Islet precursor cell (in vitro differentiated cells): Measurements from ENCODE around the gene CD151.

Source experiments
- DNase-seq: peaks from one replicate; pipeline ENCODE4 v3.0.0-alpha.2; 2018

Gene CD151

DNA sequence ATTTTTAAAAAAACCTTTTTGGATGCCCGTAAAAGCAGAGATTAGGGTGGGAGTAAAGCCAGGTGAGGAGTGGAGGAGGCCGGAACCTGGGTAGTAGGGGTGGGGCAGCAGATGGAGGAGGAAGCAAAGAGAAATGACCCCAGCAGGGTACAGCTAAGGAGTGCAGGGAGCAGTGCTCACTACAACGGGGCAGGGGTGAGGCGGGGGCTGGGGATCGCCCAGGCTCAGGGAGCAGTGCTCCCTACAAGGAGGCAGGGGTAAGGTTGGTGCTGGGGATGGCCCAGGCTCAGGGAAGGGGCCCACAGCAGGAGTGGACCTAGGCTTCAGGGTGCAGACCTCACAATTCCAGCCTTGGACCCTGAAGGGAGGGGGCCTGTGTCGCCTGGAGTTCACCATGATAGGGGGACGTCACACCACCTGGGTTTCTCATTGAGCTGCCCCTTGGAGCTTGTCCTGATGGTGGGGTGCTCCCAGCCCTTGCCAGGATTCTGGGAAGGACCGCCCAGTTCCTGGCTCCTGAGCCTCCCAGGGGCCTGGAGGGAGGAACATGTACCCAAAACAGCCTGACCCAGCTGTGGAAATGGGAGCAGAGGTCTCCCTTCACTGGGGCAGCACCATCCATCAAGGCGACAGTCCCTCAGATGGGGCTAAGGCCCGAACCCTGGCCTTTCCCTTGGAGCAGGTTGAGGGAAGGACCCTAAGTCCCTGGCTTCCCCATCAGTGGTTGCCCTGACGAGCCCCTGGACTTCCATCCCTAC lies 16.9 kb upstream of the CD151 start:
- no peak for DNase-seq

DNA sequence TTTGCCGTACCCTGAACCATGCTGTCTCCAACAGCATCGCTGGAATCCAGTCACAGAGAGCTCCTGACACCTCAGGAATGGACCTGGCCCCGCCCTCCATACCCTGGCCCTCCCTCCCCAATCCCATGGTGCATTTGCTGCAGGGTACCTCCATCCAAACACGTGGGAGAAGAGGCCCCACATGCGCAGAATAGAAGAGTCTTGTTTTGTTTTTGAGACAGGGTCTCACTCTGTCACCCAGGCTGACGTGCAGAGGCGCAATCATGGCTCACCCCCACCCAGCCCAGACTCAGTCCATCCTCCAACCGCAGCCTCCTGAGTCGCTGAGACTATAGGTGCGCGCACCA lies 16.3 kb upstream of the CD151 start:
- DNase-seq, result no peak

DNA sequence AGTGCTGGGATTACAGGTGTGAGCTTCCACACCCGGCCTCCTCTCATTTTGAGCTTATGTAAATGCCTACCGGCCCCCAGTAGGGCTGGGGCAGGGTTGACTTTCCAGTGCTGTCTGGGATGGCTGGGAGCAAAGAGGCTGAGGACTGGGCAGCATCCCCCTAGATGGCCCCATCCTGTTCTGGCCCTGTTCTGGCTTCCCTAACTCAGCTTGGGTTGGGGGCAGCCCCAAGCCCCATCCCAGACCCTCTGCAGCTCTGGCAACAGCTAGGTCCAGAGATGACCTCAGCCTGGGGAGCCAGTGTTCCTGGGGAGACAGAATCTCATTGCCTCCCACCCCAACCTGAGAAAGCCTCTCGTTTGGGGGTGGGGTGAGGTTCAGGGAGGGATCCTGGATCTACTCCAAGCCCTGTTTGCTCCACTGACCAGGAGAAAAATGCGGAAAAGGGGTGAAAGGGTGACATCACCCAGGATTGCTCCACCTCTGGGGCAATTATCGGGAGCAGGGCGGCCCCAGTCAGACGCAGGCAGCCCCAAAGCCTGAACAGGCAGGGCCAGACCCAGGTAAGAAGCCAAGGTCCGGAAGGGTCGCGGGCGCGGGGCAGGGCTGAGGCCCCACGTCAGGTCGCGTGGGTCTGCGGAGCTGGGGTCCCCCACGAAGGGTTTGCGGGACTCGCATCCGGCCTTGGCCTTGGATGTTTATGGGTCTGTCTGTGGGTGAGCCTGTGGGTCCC lies 14.2 kb upstream of the CD151 start, which contains the start of gene PNPLA2:
Gene PNPLA2 (plus strand): TSS at position 519 of the 733 bp plus-strand sequence. CDS start 805 bp downstream, outside the sequence.
- DNase-seq, result no peak

DNA sequence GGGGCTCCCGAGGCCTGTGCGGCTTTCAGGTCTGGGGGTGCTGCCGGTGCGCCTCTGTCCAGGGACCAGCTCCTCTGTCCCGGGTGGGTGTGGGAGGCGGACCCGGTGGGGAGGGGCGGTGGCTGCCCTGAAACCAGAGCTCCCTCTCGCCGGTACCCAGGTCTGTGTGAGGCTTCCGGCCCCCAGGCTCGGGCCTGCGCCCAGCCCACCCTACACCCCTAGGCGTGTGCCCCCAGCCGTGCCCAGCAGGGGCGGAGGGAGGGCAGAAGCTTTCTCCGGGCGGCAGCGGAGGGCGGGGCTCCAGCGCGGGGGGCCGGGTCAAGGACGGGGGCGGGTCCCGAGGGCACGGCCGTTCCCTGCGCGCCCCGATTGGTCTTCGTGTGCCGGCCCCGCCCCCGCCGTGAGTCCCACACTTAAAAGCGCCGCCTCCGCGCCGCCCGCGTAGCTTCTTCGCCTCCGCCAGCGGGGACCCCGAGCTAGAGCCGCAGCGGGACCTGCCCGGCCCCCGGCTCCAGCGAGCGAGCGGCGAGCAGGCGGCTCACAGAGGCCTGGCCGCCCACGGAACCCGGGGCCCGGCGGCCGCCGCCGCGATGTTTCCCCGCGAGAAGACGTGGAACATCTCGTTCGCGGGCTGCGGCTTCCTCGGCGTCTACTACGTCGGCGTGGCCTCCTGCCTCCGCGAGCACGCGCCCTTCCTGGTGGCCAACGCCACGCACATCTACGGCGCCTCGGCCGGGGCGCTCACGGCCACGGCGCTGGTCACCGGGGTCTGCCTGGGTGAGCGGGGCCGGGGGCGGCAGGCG lies 13.4 kb upstream of the CD151 start:
- DNase-seq, result peak; percentile 93

DNA sequence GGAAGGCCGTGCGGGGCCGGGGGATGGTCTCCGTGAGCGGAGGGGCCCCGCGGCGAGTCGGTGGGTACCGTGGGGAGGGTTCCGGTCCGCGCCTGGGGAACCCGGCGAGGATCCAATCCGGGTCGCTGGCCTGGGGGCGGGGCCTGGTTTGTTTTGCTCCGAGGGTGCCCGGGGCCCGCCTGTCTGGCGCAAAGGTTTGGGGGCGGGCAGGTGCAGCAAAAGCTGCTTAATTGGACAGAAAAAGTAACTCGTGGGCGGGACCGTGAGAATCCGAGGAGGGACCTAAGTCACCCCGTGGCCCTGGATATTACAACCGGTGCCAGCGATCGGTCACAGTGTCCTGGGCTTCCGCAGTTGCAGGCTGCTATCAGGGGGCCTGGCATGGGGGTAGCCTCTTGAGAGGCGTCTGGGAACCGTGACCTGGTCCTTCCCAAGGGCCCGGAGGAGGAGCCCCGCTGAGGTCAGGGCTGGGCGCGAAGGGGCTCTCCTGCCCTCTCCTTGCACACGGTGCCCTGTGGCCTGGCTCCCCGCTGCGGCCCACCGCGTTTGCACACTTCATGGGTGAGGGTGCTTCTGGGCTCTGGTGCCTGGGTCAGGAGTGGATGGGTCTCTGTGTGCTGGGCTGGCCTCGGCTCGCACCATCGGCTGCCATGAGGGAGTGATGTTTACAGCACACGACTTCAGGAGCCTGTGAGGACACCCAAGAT lies 12.7 kb upstream of the CD151 start:
- DNase-seq, result peak; percentile 87

DNA sequence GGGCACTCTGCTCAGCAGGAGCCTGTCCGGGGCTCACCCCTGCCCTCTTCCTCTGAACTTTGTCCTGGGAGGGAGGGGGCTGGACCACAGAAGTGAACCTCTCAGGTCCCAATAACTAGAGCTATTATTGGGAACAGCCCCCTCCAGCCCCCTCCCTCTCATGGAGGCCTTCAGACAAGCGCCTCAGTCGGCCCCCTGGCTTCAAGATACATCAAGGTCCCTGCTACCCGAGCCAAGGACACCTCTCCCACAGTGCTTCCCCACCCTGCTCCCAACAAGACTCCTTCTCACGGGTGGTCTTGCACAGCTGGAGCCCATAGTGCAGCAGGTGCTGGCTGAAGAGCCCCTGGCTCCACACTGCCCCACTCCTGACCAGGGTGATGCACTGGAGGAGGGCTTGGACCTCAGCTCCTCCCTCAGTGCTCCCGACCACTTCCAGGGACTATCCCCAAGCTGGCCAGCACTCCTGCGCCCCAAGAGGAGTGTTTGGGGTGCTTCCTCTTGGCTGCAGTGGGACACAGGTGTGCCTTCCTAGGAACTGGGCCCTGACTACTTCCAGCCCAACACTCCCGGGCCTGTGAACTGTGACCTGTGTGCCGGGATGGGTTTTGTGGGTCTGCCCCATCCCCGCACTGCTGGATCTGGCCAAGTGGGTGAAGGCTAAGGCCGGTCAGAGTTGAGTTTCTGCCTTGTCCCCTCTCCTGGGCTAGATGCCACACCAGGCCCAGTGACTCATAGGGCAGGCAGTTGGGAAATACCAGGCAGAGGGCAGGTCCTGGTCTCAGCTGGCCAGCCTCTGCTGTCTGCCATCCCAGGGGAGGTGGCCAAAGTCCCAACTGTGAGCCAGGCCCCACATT lies 11.9 kb upstream of the CD151 start:
- DNase-seq, result no peak

DNA sequence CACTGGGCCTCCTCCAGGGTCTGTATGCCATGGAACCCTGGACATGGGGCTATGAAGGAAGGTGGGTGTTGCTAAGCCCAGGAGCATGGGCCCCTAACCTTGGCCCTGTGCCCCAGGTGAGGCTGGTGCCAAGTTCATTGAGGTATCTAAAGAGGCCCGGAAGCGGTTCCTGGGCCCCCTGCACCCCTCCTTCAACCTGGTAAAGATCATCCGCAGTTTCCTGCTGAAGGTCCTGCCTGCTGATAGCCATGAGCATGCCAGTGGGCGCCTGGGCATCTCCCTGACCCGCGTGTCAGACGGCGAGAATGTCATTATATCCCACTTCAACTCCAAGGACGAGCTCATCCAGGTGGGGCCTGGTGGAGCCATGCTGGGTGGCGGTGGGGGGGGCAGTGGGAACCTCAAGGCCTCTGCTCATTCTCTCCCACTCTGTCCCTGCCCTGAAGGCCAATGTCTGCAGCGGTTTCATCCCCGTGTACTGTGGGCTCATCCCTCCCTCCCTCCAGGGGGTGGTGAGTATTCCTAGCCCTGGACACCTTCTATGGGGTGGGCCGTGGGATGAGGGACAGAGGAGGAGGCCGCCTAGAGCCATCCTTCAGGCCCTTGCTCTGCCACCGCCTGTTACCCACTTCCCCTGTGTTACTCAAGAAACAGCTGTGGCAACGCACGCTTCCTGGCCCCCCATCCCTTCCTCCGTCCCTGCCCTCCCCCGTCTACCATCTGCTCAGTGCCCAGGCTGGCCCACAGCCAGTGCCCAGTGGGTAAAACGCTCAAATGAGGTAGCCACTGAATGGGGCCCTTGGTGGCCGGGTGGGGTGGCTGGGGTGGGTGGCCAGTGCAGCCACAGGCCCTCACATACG lies 11.0 kb upstream of the CD151 start:
- DNase-seq, result no peak

DNA sequence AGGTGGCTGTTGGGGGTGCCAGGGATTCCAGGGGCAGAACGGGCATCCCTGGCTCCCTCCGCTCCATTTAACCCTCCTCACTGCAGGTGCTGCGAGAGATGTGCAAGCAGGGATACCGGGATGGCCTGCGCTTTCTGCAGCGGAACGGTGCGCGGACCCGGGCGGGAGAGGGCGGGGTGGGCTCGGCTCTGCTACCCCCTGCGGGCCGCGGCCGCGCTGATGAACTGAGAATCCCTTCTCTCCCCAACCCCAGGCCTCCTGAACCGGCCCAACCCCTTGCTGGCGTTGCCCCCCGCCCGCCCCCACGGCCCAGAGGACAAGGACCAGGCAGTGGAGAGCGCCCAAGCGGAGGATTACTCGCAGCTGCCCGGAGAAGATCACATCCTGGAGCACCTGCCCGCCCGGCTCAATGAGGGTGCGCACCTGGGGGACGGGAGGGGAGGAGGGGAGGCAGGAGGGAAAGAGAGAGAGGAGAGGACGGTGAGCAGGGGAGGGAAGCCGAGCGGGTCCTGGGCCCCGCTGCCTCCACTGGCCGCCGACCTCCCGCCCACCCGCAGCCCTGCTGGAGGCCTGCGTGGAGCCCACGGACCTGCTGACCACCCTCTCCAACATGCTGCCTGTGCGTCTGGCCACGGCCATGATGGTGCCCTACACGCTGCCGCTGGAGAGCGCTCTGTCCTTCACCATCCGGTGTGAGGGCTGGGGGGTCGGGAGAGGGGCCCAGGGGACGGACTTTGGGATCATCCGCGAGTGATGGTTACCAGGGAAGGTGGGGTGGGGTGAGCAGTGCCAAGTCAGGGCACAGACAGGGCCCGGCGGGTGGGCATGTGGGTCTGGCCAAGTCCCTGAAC lies 9.1 kb upstream of the CD151 start:
- no peak for DNase-seq

DNA sequence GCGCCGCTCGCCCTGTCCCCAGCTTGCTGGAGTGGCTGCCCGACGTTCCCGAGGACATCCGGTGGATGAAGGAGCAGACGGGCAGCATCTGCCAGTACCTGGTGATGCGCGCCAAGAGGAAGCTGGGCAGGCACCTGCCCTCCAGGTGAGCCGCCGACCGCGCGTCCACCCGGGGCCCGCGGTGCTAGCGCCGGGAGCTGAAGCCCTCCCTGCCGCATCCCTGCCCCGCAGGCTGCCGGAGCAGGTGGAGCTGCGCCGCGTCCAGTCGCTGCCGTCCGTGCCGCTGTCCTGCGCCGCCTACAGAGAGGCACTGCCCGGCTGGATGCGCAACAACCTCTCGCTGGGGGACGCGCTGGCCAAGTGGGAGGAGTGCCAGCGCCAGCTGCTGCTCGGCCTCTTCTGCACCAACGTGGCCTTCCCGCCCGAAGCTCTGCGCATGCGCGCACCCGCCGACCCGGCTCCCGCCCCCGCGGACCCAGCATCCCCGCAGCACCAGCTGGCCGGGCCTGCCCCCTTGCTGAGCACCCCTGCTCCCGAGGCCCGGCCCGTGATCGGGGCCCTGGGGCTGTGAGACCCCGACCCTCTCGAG lies 8.4 kb upstream of the CD151 start:
- DNase-seq, result no peak

DNA sequence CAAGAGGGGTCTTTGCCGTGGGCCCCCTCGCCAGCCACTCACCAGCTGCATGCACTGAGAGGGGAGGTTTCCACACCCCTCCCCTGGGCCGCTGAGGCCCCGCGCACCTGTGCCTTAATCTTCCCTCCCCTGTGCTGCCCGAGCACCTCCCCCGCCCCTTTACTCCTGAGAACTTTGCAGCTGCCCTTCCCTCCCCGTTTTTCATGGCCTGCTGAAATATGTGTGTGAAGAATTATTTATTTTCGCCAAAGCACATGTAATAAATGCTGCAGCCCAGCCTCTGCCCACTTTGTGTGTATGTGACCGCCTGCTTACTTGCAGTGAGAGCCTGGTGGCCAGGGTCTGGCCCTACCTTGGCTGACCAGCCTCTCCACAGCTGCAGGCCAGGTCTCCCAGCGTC lies 7.8 kb upstream of the CD151 start:
- DNase-seq, result no peak

DNA sequence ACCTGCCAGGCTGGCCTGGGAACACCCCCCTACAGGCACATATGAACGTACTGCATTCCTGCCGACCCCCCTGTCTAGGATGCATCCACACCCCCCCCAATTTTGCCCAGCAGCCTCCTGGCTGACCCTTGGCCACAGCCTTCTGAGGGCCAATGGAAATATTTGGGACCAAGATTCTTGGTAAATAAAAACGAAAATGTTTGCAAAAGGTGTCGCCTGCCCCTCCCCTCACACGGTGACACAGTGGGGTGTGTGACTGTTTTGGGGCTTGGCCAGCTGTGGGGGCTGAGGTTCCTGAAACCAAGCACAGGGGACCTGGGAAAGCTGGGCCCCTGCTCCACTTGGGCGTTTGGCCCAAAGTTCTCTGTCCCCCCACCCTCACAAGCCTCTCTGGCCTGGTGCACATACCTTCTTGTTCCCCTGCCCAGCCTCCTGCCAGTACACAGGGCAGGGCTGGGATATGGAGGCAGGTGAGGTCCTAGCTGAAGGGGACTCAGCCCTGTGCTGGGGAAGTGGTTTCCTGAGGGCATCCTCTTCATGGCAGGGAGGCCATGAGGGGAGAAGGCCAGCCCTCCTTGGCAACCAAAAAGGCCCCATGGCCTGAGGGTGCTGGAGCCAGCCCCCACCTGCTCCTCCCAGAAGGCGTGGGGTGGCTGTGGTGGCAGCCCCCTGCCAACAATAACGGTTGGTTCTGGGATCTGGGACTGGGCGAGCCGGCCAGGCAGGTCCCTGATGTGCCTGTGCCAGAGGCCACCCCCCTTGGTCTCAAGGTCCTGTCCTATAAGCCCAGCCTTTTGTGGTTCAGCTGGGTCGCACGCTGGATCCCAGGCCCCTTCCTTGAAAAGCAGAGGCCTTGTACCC lies 7.2 kb upstream of the CD151 start:
- no peak for DNase-seq

DNA sequence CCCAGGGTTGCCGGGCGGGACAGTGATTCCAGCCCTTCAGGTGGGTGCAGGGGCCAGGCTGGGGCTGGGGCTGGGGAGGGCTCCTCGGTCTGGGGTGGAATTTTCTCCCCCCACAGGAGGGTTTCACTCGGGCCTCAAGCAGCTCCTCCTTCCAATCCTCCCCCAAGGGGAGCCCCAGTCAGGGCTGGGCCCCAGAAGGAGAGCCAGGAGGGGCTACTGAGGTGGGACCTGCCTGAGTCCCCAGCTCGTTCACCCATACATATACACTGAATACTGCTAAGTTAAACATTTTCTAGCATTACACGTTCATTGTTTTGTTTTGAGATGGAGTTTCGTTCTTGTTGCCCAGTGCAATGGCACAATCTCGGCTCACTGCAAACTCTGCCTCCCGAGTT lies 6.5 kb upstream of the CD151 start:
- no peak for DNase-seq

DNA sequence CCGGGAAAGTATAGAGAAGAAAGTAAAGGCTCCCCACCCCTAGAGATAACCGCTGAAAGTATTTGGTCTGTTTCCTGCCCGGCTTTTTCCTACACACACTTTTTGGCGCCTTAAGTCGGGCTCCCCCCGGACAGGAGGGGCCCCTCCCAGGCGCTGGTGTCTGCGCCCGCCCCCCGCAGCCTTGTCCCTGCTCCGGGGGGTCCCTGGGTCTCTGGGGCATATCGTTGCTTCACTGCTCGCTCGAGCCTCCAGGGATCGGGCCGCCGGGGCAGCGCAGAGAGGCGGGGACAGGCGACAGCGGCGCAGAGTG lies 6.0 kb upstream of the CD151 start:
- DNase-seq, result no peak

DNA sequence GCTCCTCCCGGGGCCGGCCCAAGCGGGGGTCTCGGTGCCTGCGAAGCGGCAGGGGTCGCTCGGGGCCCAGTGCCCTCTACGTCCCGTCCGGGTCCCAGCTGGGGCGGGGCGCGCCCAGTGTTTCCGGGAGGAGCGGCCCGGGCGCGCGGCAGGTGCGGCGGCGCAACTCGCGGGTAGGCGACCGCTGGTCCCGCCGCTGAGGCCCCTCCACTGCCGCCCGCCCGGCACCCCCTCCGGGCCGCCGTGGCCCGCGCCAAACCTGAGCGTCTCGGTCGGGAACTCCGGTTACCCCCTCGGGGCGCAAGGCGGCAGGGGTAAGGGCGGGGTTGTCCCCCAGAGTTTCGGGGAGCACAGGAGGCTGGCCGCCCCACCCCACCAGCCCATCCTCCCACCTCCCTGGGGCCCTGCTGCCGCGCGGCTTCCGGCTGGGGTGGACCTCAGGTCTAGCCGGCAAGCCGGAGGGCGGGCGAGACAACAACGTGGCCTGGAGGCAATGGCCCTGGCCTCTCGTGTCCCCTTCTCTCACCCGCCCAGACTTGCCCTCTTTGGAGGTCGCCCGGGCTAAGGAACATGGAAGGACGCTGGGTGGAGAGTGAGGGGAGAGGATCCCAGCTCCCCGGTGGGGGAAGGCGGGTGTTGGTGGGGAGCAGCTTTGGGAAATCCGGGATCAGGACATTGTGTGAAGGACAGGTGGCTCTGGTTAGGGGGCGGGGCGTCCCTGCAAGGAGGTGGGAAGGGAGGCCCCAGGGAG lies 5.4 kb upstream of the CD151 start:
- DNase-seq, result no peak

DNA sequence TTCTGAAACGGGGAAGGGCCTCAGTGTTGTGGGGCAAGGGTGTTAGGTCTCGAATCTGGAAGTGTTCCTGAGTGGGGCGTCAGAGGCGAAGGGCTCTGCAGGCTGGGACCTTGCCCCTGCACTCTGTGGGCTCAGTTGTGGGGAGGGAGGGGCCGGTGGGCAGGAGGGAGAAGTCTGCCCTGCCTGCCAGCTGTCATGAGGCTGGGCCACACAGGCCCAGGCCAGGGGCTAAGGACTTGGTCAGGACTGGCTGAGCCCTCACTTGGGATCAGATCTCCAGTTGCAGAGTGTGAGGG lies 4.9 kb upstream of the CD151 start, which contains the start of gene CRACR2B:
Gene CRACR2B (plus strand): TSS at position 23 of the 296 bp plus-strand sequence. CDS start 689 bp downstream, outside the sequence.
- DNase-seq, result no peak

DNA sequence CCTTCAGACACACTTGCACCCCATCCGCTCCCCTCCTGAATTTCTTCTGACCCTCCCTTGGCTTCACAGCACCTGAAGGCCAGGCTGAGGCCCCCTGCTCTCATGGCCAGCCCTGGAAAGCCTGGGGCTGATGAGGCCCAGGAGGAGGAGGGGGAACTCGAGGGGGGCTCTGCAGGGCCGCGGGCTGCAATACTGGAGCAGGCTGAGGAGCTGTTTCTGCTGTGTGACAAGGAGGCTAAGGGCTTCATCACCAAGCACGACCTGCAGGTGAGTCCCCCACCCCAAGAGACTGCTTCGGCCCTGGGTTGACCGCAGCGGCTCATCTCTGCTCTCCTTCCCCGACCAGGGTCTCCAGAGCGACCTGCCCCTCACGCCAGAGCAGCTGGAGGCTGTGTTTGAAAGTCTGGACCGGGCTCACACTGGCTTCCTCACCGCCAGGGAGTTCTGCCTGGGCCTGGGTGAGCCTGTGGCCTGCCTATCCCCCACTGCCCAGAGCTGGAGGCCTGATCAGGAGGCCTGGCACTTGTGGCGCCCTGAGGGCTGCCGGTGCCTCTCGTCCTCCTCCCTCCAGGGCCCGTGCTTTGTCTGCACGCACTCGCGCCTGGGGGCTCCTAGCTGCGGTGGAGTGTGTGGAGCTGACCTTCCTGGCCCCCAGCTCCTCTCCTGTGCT lies 4.1 kb upstream of the CD151 start:
- no peak for DNase-seq

DNA sequence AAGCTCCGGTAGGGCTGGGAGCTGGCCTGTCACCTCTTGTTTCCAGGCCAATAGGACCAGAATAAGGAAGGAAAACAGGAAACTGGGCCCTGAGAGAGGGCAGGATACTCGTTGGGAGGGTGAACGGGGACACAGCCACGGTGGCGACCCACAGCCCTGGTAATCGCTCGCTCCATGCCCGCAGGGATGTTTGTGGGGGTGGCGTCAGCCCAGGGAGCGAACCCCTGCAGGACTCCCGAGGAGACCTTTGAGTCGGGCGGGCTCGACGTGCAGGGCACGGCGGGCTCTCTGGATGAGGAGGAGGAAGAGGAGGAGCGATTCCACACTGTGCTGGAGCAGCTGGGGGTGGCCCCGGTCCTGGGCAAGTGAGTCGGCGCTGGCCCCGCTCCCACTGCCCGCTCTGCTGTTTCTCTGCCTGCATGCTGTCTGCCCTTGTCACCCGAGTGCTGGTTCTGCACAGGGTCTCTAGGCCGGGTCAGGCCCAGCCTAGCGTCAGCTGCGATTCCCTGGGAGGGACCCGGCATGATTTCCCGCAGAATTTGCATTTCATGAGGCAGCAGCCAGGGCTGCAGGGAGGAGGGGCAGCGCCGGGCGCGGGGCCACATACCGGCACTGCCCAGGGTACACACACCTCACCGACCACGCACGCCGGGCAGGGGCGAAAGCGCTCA lies 3.4 kb upstream of the CD151 start:
- DNase-seq, result no peak
